ENCODE results near the gene ACYP2.

Gene ACYP2

GRCh38 chr2:54183972-54184371 lies 68.6 kb downstream of the ACYP2 start:
- Histone ChIP-seq H3K27ac (ENCODE audit: low read length) (no peak overlapping the region), H4K20me1 (ENCODE audit: insufficient read depth, low read length) (no peaks in the 10 kb centered on the region), H3K4me1 (ENCODE audit: insufficient read depth, low read length) (no peaks in the 10 kb centered on the region), H3K27me3 (ENCODE audit: insufficient read depth, low read length, poor library complexity) (no peaks in the 10 kb centered on the region), H2AFZ (ENCODE audit: low read depth, low read length) (no peak overlapping the region), H3K36me3 (ENCODE audit: insufficient read depth, low read length) (no peaks in the 10 kb centered on the region), H3K9ac (ENCODE audit: low read depth, low read length) (no peak overlapping the region), H3K4me3 (ENCODE audit: low read depth in 1 of 2, low read length in 2 of 2) (no peak overlapping the region), H3K4me2 (ENCODE audit: insufficient read depth, low read length) (no peak overlapping the region), H3K79me2 (ENCODE audit: insufficient read depth, low read length) (no peaks in the 10 kb centered on the region), H3K9me3 (ENCODE audit: insufficient read depth, low read length, severe bottlenecking) (no peaks in the 10 kb centered on the region)
- ATAC-seq (ENCODE audit: insufficient read depth, low read depth) (no peak), DNase-seq (no peak)
- TF ChIP-seq EZH2 (IDR thresholded peaks at IDR 0.05; ENCODE audit: borderline replicate concordance, low read depth, low read length, severe bottlenecking) (no peak), CTCF (IDR thresholded peaks at IDR 0.05; ENCODE audit: borderline replicate concordance, extremely low read depth, low read length, poor library complexity, severe bottlenecking) (no peak)

GRCh38 chr2:54185105-54185504 lies 69.7 kb downstream of the ACYP2 start:
- H4K20me1 ChIP-seq (ENCODE audit: insufficient read depth, low read length), result no peaks in the 10 kb centered on the region
- H3K4me1 ChIP-seq (ENCODE audit: insufficient read depth, low read length), result no peaks in the 10 kb centered on the region
- H3K36me3 ChIP-seq (ENCODE audit: insufficient read depth, low read length), result no peaks in the 10 kb centered on the region
- TF ChIP-seq EZH2 (IDR thresholded peaks at IDR 0.05; ENCODE audit: borderline replicate concordance, low read depth, low read length, severe bottlenecking), result no peak
- no peak for TF ChIP-seq CTCF (IDR thresholded peaks at IDR 0.05; ENCODE audit: borderline replicate concordance, extremely low read depth, low read length, poor library complexity, severe bottlenecking)
- no peak overlapping the region for H3K27ac ChIP-seq (ENCODE audit: low read length)
- no peak overlapping the region for H3K4me2 ChIP-seq (ENCODE audit: insufficient read depth, low read length)
- no peak for ATAC-seq (ENCODE audit: insufficient read depth, low read depth)
- no peaks in the 10 kb centered on the region for H3K79me2 ChIP-seq (ENCODE audit: insufficient read depth, low read length)
- H3K9me3 ChIP-seq (ENCODE audit: insufficient read depth, low read length, severe bottlenecking), result no peaks in the 10 kb centered on the region
- no peaks in the 10 kb centered on the region for H3K27me3 ChIP-seq (ENCODE audit: insufficient read depth, low read length, poor library complexity)
- no peak for DNase-seq
- no peak overlapping the region for H3K9ac ChIP-seq (ENCODE audit: low read depth, low read length)
- no peak overlapping the region for H2AFZ ChIP-seq (ENCODE audit: low read depth, low read length)
- H3K4me3 ChIP-seq (ENCODE audit: low read depth in 1 of 2, low read length in 2 of 2), result no peak overlapping the region

- Histone ChIP-seq H3K4me3 (ENCODE audit: low read depth in 1 of 2, low read length in 2 of 2) (no peak overlapping the region), H3K4me1 (ENCODE audit: insufficient read depth, low read length) (no peaks in the 10 kb centered on the region), H3K36me3 (ENCODE audit: insufficient read depth, low read length) (no peaks in the 10 kb centered on the region), H3K9me3 (ENCODE audit: insufficient read depth, low read length, severe bottlenecking) (no peaks in the 10 kb centered on the region), H2AFZ (ENCODE audit: low read depth, low read length) (no peak overlapping the region), H3K27me3 (ENCODE audit: insufficient read depth, low read length, poor library complexity) (no peaks in the 10 kb centered on the region), H3K4me2 (ENCODE audit: insufficient read depth, low read length) (no peak overlapping the region), H3K9ac (ENCODE audit: low read depth, low read length) (no peak overlapping the region), H3K27ac (ENCODE audit: low read length) (no peak overlapping the region), H3K79me2 (ENCODE audit: insufficient read depth, low read length) (no peaks in the 10 kb centered on the region), H4K20me1 (ENCODE audit: insufficient read depth, low read length) (no peaks in the 10 kb centered on the region)
- DNase-seq, result no peak
- no peak for ATAC-seq (ENCODE audit: insufficient read depth, low read depth)
- TF ChIP-seq CTCF (IDR thresholded peaks at IDR 0.05; ENCODE audit: borderline replicate concordance, extremely low read depth, low read length, poor library complexity, severe bottlenecking), result no peak
- TF ChIP-seq EZH2 (IDR thresholded peaks at IDR 0.05; ENCODE audit: borderline replicate concordance, low read depth, low read length, severe bottlenecking), result no peak
Measured at GRCh38 chr2:54187331-54187730, 71.9 kb downstream of the ACYP2 start.

GRCh38 chr2:54189539-54189938 lies 74.1 kb downstream of the ACYP2 start:
- no peak overlapping the region for H3K9ac ChIP-seq (ENCODE audit: low read depth, low read length)
- DNase-seq, result no peak
- no peaks in the 10 kb centered on the region for H3K9me3 ChIP-seq (ENCODE audit: insufficient read depth, low read length, severe bottlenecking)
- H2AFZ ChIP-seq (ENCODE audit: low read depth, low read length), result no peak overlapping the region
- H3K4me3 ChIP-seq (ENCODE audit: low read depth in 1 of 2, low read length in 2 of 2), result no peak overlapping the region
- no peak overlapping the region for H3K27ac ChIP-seq (ENCODE audit: low read length)
- TF ChIP-seq CTCF (IDR thresholded peaks at IDR 0.05; ENCODE audit: borderline replicate concordance, extremely low read depth, low read length, poor library complexity, severe bottlenecking), result no peak
- no peak for TF ChIP-seq EZH2 (IDR thresholded peaks at IDR 0.05; ENCODE audit: borderline replicate concordance, low read depth, low read length, severe bottlenecking)
- no peaks in the 10 kb centered on the region for H3K79me2 ChIP-seq (ENCODE audit: insufficient read depth, low read length)
- no peaks in the 10 kb centered on the region for H4K20me1 ChIP-seq (ENCODE audit: insufficient read depth, low read length)
- H3K4me1 ChIP-seq (ENCODE audit: insufficient read depth, low read length), result no peaks in the 10 kb centered on the region
- no peak overlapping the region for H3K4me2 ChIP-seq (ENCODE audit: insufficient read depth, low read length)
- no peaks in the 10 kb centered on the region for H3K36me3 ChIP-seq (ENCODE audit: insufficient read depth, low read length)
- ATAC-seq (ENCODE audit: insufficient read depth, low read depth), result no peak
- H3K27me3 ChIP-seq (ENCODE audit: insufficient read depth, low read length, poor library complexity), result no peaks in the 10 kb centered on the region

Measured in DND-41 (cell line).